Loucy (cell line): ENCODE results near the gene HOXB3.

Experiments
- H2AFZ ChIP-seq: fragments of 200-600 bp; sonication (generic); 2 replicates; pipeline ENCODE4 v1.6.0; 2016; ENCODE audit warnings: antibody characterized with exemption, mild to moderate bottlenecking, low read length, moderate library complexity
- H3F3A ChIP-seq: fragments of 200-600 bp; 2 replicates; pipeline ENCODE4 v1.6.0; 2016; ENCODE audit warnings: antibody characterized with exemption, low read depth, mild to moderate bottlenecking
- H3K27me3 ChIP-seq: fragments of 200-600 bp; sonication (generic); 2 replicates; pipeline ENCODE4 v1.6.1; 2014; ENCODE audit warnings: low read length, mild to moderate bottlenecking; ENCODE audit not compliant: insufficient read depth, poor library complexity, severe bottlenecking
- H3K36me3 ChIP-seq: fragments of 200-600 bp; sonication (generic); 2 replicates; pipeline ENCODE4 v1.6.1; 2016; ENCODE audit warnings: low read length; ENCODE audit not compliant: insufficient read depth
- H3K4me1 ChIP-seq: fragments of 200-600 bp; sonication (generic); 2 replicates; pipeline ENCODE4 v1.5.1; 2014; ENCODE audit warnings: low read length, mild to moderate bottlenecking; ENCODE audit not compliant: insufficient read depth, poor library complexity, severe bottlenecking
- H3K4me2 ChIP-seq: fragments of 200-600 bp; sonication (generic); 2 replicates; pipeline ENCODE4 v1.6.0; 2014; ENCODE audit warnings: antibody characterized with exemption, low read length, low read depth, mild to moderate bottlenecking; ENCODE audit not compliant: poor library complexity, severe bottlenecking
- H3K4me3 ChIP-seq: fragments of 200-600 bp; sonication (generic); 2 replicates; pipeline ENCODE4 v1.5.1; 2014; ENCODE audit warnings: low read length, mild to moderate bottlenecking, mixed read lengths; ENCODE audit not compliant: poor library complexity, severe bottlenecking
- H3K79me2 ChIP-seq: fragments of 200-600 bp; sonication (generic); 2 replicates; pipeline ENCODE4 v1.6.1; 2014; ENCODE audit warnings: low read length; ENCODE audit not compliant: insufficient read depth
- H3K9ac ChIP-seq: fragments of 200-600 bp; sonication (generic); 2 replicates; pipeline ENCODE4 v1.6.0; 2014; ENCODE audit warnings: mild to moderate bottlenecking, low read depth, low read length, moderate library complexity; ENCODE audit not compliant: poor library complexity, severe bottlenecking
- H3K9me2 ChIP-seq: fragments of 200-600 bp; sonication (generic); replicated peaks from 2 replicates; pipeline ENCODE4 v1.6.1; 2016; ENCODE audit warnings: low read depth, low read length, mixed read lengths
- H3K9me3 ChIP-seq: fragments of 200-600 bp; sonication (generic); 2 replicates; pipeline ENCODE4 v1.6.1; 2014; ENCODE audit warnings: mild to moderate bottlenecking, antibody characterized with exemption, low read length, low read depth; ENCODE audit not compliant: insufficient read depth
- H4K20me1 ChIP-seq: fragments of 200-600 bp; sonication (generic); 2 replicates; pipeline ENCODE4 v1.6.0; 2014; ENCODE audit warnings: antibody characterized with exemption, low read length, mild to moderate bottlenecking; ENCODE audit not compliant: insufficient read depth, poor library complexity, severe bottlenecking
- CTCF ChIP-seq: fragments of 200-600 bp; sonication (generic); conservative IDR thresholded peaks from 2 replicates; pipeline ENCODE4 v1.5.1; 2014; ENCODE audit warnings: mild to moderate bottlenecking, antibody characterized with exemption, low read length
- EZH2phosphoT487 ChIP-seq: fragments of 200-600 bp; IDR thresholded peaks from 2 replicates; pipeline ENCODE4 v1.6.1; 2018; ENCODE audit warnings: antibody characterized with exemption, mild to moderate bottlenecking, moderate library complexity, borderline replicate concordance

The HOXB3 gene

DNA sequence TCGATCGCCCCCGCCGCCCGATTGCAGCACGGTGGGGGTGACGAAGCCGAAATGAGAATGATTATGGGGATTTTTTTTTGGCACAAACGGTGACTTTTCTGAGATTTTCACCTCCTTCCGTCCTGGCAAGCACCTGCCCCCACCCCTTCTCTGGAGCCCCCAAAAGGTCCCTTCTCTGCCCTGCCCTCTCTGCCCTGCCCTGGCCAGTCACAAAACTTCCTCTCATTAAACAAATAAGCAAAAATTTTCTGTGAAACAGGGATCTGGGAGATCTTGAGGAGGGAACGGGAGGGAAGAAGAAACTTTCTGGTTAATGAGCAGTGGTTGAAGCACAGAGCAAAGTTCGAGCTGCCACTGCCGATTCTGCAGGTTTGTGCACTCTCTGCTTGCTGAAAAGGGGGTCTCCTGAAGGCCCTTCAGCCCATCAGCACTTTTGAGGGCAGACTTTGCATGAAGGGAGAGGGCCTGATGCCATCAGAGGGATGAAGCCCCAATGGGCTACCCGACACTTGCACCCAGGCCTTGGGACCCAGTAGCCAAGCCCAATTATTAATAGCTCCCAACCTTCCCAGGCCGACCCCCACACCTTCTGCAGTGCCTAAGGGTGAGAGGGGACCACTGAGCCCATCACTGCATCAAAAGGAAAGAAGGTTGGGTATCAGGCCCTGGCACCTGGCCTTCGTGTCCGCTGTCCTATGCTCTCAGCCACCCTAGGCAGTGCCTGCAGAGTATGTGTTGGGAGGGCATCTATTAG lies 26.1 kb upstream of the HOXB3 start:
- Histone ChIP-seq H3K36me3 (no peaks in the 10 kb centered on the region), H2AFZ (no peak overlapping the region), H4K20me1 (peaks cover 9% of the 10 kb centered on the region), H3K9me2 (no peaks in the 10 kb centered on the region), H3K9ac (peak overlapping the region; percentile 100), H3K4me1 (peaks cover 31% of the 10 kb centered on the region), H3K9me3 (no peaks in the 10 kb centered on the region), H3K4me3 (peak overlapping the region; percentile 89), H3K4me2 (peak overlapping the region; percentile 98), H3F3A (peaks cover 8% of the 10 kb centered on the region; the same call in 1 of the 2 replicates), H3K27me3 (peaks cover 21% of the 10 kb centered on the region), H3K79me2 (peaks cover 97% of the 10 kb centered on the region)
- TF ChIP-seq EZH2phosphoT487: no peak
- no peak for TF ChIP-seq CTCF

GRCh38 chr17:48615047-48615962 lies 25.3 kb upstream of the HOXB3 start, which contains the start of gene HOXB8:
HOXB8 (minus strand) TSS chr17:48615292; CDS start chr17:48614704, 588 bp downstream.
- no peaks in the 10 kb centered on the region for H3K36me3 ChIP-seq
- no peaks in the 10 kb centered on the region for H3K9me3 ChIP-seq
- TF ChIP-seq CTCF: no peak
- TF ChIP-seq EZH2phosphoT487: peak; percentile 14; the same call in 1 of the 2 replicates
- H3K4me1 ChIP-seq: peaks cover 24% of the 10 kb centered on the region
- H3K27me3 ChIP-seq: peaks cover 20% of the 10 kb centered on the region
- peaks cover 9% of the 10 kb centered on the region for H4K20me1 ChIP-seq
- H3F3A ChIP-seq: peaks cover 12% of the 10 kb centered on the region; the same call in 1 of the 2 replicates
- H3K9ac ChIP-seq: peak within 1 kb of the TSS; percentile 100
- peak within 1 kb of the TSS; percentile 98 for H3K4me2 ChIP-seq
- peak within 1 kb of the TSS; percentile 89 for H3K4me3 ChIP-seq
- H3K9me2 ChIP-seq: no peaks in the 10 kb centered on the region
- peaks cover 97% of the 10 kb centered on the region for H3K79me2 ChIP-seq
- no peak within 1 kb of the TSS for H2AFZ ChIP-seq

DNA sequence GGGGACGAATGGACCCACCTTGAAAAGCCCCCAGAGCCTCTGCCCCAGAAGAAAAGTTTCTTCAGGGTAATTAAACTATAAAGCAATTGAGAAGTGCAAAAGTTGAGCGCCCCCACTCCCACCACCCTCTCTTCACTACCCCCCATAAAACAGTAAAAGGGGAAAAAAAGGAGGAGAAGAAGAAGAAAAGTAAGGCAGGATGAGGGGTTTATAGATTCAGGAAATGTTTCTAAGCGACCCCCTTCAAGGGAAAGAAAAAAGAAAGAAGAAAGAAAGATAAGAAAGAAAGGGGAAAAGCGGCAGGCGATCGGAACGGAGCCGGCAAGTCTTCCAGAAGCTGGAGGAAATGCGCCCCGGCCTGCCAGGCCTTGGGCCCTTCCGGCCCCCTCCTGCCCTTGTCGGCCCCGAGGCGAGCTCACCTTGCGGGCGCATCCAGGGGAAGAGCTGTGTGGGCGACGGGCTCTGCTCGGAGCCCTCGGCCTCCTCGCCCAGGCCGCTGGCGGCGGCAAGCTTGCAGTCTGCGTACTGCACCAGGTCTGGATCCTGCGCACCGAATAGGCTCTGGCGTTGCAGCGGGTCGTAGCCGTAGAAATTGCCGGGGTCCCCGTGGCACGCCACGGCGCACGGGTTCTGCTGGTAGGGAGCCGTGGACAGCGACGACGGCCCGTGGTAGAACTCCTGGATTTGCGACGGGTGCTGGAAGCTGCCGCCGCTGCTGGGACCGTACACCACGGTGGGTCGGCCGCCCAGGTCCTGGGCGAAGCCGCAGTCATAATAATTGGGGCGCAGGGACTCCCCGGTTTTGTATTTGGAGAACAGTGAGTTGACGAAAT lies 24.0 kb upstream of the HOXB3 start:
- H3K4me3 ChIP-seq: peak overlapping the region; percentile 89
- TF ChIP-seq EZH2phosphoT487 (no peak), CTCF (no peak)
- peaks cover 14% of the 10 kb centered on the region for H3K27me3 ChIP-seq

More for the DNA sequence above, 24.0 kb upstream of the HOXB3 start:
- Histone ChIP-seq H2AFZ (no peak overlapping the region), H3K36me3 (no peaks in the 10 kb centered on the region), H3K4me1 (peaks cover 24% of the 10 kb centered on the region), H3K9ac (peak overlapping the region; percentile 100), H4K20me1 (peaks cover 9% of the 10 kb centered on the region), H3F3A (peaks cover 8% of the 10 kb centered on the region; the same call in 1 of the 2 replicates), H3K9me3 (no peaks in the 10 kb centered on the region), H3K9me2 (no peaks in the 10 kb centered on the region), H3K79me2 (peaks cover 99% of the 10 kb centered on the region), H3K4me2 (peak overlapping the region; percentile 98)
